Sigmoid colon (tissue), 7 donors: ENCODE results near the gene BSX. TPM values are rescaled to one million over a fixed set of nuclear protein-coding genes. Genes with fewer than 3 reads are reported as not detected.

ENCODE experiments used
- DNase-seq: peaks from one replicate; pipeline ENCODE4 v3.0.0-alpha.2; 2019
- H3K27ac ChIP-seq, 4 donors: fragments of 200-600 bp; sonication (generic); one replicate each; pipeline ENCODE4 v1.5.1; 2016 to 2019; ENCODE audit warnings: mild to moderate bottlenecking in 1 of 4
- H3K27me3 ChIP-seq, 3 donors: fragments of 200-600 bp; sonication (generic); one replicate each; pipeline ENCODE4 v1.5.1; 2019; ENCODE audit warnings: mild to moderate bottlenecking in 1 of 3
- H3K36me3 ChIP-seq, 4 donors: fragments of 200-600 bp; sonication (generic); one replicate each; pipeline ENCODE4 v1.5.1; 2016 to 2019
- H3K4me1 ChIP-seq, 4 donors: fragments of 200-600 bp; sonication (generic); one replicate each; pipeline ENCODE4 v1.5.1; 2017 to 2019
- H3K4me3 ChIP-seq, 4 donors: fragments of 200-600 bp; sonication (generic); one replicate each; pipeline ENCODE4 v1.5.1; 2017 to 2019; ENCODE audit warnings: mild to moderate bottlenecking in 2 of 4, moderate library complexity in 1 of 4
- H3K9me3 ChIP-seq, 4 donors: fragments of 200-600 bp in 3 of 4; sonication (generic) in 3 of 4; one replicate each; pipeline versions ENCODE4 v1.5.1 to v1.6.1; 2013 to 2019
- CTCF ChIP-seq, 4 experiments: fragments of 450-650 bp in 3 of 4; fragments of 200-600 bp in 1 of 4; IDR thresholded peaks; one replicate each; pipeline ENCODE4 v1.5.1; 2016 to 2019; ENCODE audit warnings: antibody characterized with exemption in 4 of 4, mild to moderate bottlenecking in 3 of 4, moderate library complexity in 2 of 4
- EP300 ChIP-seq, 4 donors: sonication (generic); formaldehyde crosslinking; IDR thresholded peaks; one replicate each; pipeline ENCODE4 v1.6.1; 2017; ENCODE audit warnings: antibody characterized with exemption in 4 of 4
- POLR2A ChIP-seq, 2 donors: fragments of 450-650 bp; IDR thresholded peaks; one replicate each; pipeline ENCODE4 v1.6.1; 2016; ENCODE audit warnings: antibody characterized with exemption in 2 of 2, mild to moderate bottlenecking in 2 of 2, moderate library complexity in 2 of 2
- POLR2AphosphoS5 ChIP-seq, 4 donors: sonication (generic); formaldehyde crosslinking; IDR thresholded peaks; one replicate each; pipeline ENCODE4 v1.6.1; 2017; ENCODE audit warnings: antibody characterized with exemption in 4 of 4
- WGBS, 2 donors: extraction: QIAGEN DNeasy Blood & Tissue Kit; methylation state at CpG; one replicate each; pipeline ENCODE4 v1.1.7; 2013; 5-methylcytosine and 5-hydroxymethylcytosine counted together
- intact Hi-C: fragments of 100-400 bp; cut with DNase I; formaldehyde crosslinking; loops from one replicate; pipeline ENCODE4 v1.15.1; 2023
- polyA plus RNA-seq, 3 donors: library from polyadenylated mRNA; stranded (reverse); fragments of 200-250 nt; gene quantifications; one replicate each; pipeline ENCODE4 v1.2.3, GENCODE V29; 2013
- total RNA-seq, 4 donors: library from RNA; depleted of rRNA; stranded (reverse); fragments of >200 nt; gene quantifications; one replicate each; pipeline ENCODE4 v1.1.0, GENCODE V29; 2016
- donor health status: healthy with polysubstance abuse.
- donor health status: Bipolar disorder and iron deficiency.
- donor health status: healthy.

BSX gene
- total RNA-seq (not detected), polyA plus RNA-seq (not detected)

- Histone ChIP-seq H3K4me1 (peaks cover 0 to 40% (median 31%) of the 10 kb centered on the region in 4 donors), H3K9me3 (no peaks in the 10 kb centered on the region), H3K4me3 (no peak within 1 kb of the TSS), H3K27ac (no peak within 1 kb of the TSS), H3K36me3 (no peaks in the 10 kb centered on the region), H3K27me3 (peaks cover 59 to 100% (median 98%) of the 10 kb centered on the region in 3 donors)
- TF ChIP-seq POLR2AphosphoS5 (IDR thresholded peaks at IDR 0.05): no peak
- TF ChIP-seq POLR2A (IDR thresholded peaks at IDR 0.05): no peak
- no peak for TF ChIP-seq EP300 (IDR thresholded peaks at IDR 0.05)
- TF ChIP-seq CTCF (IDR thresholded peaks at IDR 0.05): no peak
- intact Hi-C loops: no loop called here
- 8 to 13% methylated on average over 35 of the region's 35 CpGs for WGBS, 2 donors
- no peak for DNase-seq
Observed at GRCh38 chr11:122981388-122982264, at the start of gene BSX. TSS of gene BSX (minus strand) at chr11:122981834. CDS start at chr11:122981671, 163 bp downstream.

- Histone ChIP-seq H3K27ac (no peak overlapping the region), H3K4me1 (no peaks in the 10 kb centered on the region), H3K4me3 (no peak overlapping the region), H3K27me3 (no peaks in the 10 kb centered on the region), H3K9me3 (no peaks in the 10 kb centered on the region), H3K36me3 (no peaks in the 10 kb centered on the region)
- 76 to 81% methylated on average over 4 of the region's 4 CpGs for WGBS, 2 donors
- TF ChIP-seq POLR2A (IDR thresholded peaks at IDR 0.05) (no peak), EP300 (IDR thresholded peaks at IDR 0.05) (no peak), CTCF (IDR thresholded peaks at IDR 0.05) (no peak), POLR2AphosphoS5 (IDR thresholded peaks at IDR 0.05) (no peak)
- intact Hi-C loops: no loop called here
- no peak for DNase-seq
Observed at GRCh38 chr11:123030517-123030916, 48.9 kb upstream of the BSX start.

- Histone ChIP-seq H3K27ac (no peak overlapping the region), H3K9me3 (no peaks in the 10 kb centered on the region), H3K36me3 (no peaks in the 10 kb centered on the region), H3K4me1 (peaks cover 0 to 3% (median 0%) of the 10 kb centered on the region in 4 donors), H3K27me3 (peaks cover 0 to 9% (median 0%) of the 10 kb centered on the region in 3 donors), H3K4me3 (no peak overlapping the region)
- intact Hi-C loops: no loop called here
- TF ChIP-seq CTCF (IDR thresholded peaks at IDR 0.05) (peak in 1 of 4 experiments; percentile 38), EP300 (IDR thresholded peaks at IDR 0.05) (no peak)
- 30 to 53% methylated on average over 2 of the region's 2 CpGs for WGBS, 2 donors
- DNase-seq: no peak
Observed at GRCh38 chr11:123020968-123021367, 39.3 kb upstream of the BSX start.

GRCh38 chr11:123018702-123019101 is 37.1 kb upstream of the BSX start:
- 87 to 88% methylated on average over 9 of the region's 9 CpGs for WGBS, 2 donors
- Histone ChIP-seq H3K4me1 (peaks cover 0 to 3% (median 0%) of the 10 kb centered on the region in 4 donors), H3K27ac (no peak overlapping the region), H3K9me3 (no peaks in the 10 kb centered on the region), H3K36me3 (no peaks in the 10 kb centered on the region), H3K4me3 (no peak overlapping the region), H3K27me3 (peaks cover 0 to 6% (median 0%) of the 10 kb centered on the region in 3 donors)
- no peak for DNase-seq
- TF ChIP-seq POLR2AphosphoS5 (IDR thresholded peaks at IDR 0.05) (no peak), POLR2A (IDR thresholded peaks at IDR 0.05) (no peak), EP300 (IDR thresholded peaks at IDR 0.05) (no peak), CTCF (IDR thresholded peaks at IDR 0.05) (no peak)
- intact Hi-C loops: no loop called here
